ENCODE measurements around the gene GLDN. TPM values are rescaled to one million over a fixed set of nuclear protein-coding genes. Genes with fewer than 3 reads are reported as not detected.

GLDN gene
- total RNA-seq, 1 donor from 2014 or later, result 0.09 TPM

DNA sequence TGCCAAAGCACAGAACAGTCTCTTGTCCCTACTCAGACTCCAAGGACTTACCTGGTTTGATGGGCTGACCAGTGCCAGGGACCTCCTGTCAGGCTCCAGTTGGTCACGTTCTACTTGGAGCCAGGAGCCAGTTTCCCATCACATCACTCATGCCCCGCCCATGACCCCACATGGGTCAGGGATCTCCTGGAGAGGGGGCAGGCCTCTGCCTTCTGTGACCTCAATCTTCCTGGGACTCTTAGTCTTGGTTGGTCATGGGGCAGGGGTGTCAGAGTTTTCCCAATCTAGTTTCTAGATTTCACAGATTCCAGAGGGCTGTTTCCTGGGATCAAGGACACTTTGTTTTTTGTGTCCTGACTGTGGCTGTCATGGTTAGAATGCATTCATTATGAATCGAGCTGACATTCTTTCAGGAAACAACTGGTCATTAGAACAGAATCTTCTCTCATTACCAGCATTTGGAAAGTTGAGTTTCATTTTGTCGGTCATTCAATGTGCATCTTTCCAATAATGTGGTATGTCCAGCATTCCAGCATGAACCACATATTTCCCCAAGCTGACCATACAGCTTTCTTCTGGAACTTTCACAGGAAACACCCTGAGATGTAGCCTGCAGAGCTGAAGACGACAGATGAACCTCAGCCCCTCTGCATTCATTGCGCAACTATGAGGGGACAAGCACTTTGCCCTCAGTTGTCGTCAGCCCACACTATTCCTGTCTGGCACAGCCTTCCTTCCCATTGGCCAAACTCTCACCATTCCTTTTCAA is 22.9 kb upstream of the GLDN start:
- Histone ChIP-seq H3K79me2 (ENCODE audit: insufficient read depth, low read length) (no peaks in the 10 kb centered on the region), H3K4me2 (ENCODE audit: low read length) (no peak overlapping the region), H3K27me3 (ENCODE audit: insufficient read depth, low read length) (peaks cover 5% of the 10 kb centered on the region), H4K20me1 (ENCODE audit: insufficient read depth, low read length) (no peaks in the 10 kb centered on the region), H3K27ac (ENCODE audit: low read depth, low read length) (no peak overlapping the region), H3K9ac (ENCODE audit: low read length) (no peak overlapping the region), H3K4me3 (ENCODE audit: insufficient read depth, low read depth, low read length) (no peak overlapping the region), H2AFZ (ENCODE audit: low read depth, low read length) (no peak overlapping the region), H3K9me3 (ENCODE audit: insufficient read depth, low read depth, low read length) (no peaks in the 10 kb centered on the region), H3K4me1 (ENCODE audit: insufficient read depth, low read length) (no peaks in the 10 kb centered on the region), H3K36me3 (ENCODE audit: insufficient read depth, low read length) (no peaks in the 10 kb centered on the region)
- FAIRE-seq (no peak), DNase-seq (ENCODE audit: low read depth) (peak; percentile 78)
- Mint-ChIP-seq H3K9me3 (ENCODE audit: unreplicated experiment) (peaks cover 5% of the 10 kb centered on the region), H3K36me3 (ENCODE audit: low read depth, unreplicated experiment) (no peaks in the 10 kb centered on the region), H3K27ac (ENCODE audit: unreplicated experiment) (peak overlapping the region; percentile 43), H3K4me3 (ENCODE audit: unreplicated experiment) (no peak overlapping the region), H3K27me3 (ENCODE audit: low read depth, unreplicated experiment) (peaks cover 21% of the 10 kb centered on the region), H3K4me1 (ENCODE audit: low read depth, unreplicated experiment) (peaks cover 12% of the 10 kb centered on the region)
- TF ChIP-seq EZH2 (IDR thresholded peaks at IDR 0.05; ENCODE audit: insufficient read depth, low read length), result no peak
- TF ChIP-seq, protein P1, sequence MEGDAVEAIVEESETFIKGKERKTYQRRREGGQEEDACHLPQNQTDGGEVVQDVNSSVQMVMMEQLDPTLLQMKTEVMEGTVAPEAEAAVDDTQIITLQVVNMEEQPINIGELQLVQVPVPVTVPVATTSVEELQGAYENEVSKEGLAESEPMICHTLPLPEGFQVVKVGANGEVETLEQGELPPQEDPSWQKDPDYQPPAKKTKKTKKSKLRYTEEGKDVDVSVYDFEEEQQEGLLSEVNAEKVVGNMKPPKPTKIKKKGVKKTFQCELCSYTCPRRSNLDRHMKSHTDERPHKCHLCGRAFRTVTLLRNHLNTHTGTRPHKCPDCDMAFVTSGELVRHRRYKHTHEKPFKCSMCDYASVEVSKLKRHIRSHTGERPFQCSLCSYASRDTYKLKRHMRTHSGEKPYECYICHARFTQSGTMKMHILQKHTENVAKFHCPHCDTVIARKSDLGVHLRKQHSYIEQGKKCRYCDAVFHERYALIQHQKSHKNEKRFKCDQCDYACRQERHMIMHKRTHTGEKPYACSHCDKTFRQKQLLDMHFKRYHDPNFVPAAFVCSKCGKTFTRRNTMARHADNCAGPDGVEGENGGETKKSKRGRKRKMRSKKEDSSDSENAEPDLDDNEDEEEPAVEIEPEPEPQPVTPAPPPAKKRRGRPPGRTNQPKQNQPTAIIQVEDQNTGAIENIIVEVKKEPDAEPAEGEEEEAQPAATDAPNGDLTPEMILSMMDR (IDR thresholded peaks at IDR 0.05; ENCODE audit: insufficient read depth, low read depth, low read length), result no peak

DNA sequence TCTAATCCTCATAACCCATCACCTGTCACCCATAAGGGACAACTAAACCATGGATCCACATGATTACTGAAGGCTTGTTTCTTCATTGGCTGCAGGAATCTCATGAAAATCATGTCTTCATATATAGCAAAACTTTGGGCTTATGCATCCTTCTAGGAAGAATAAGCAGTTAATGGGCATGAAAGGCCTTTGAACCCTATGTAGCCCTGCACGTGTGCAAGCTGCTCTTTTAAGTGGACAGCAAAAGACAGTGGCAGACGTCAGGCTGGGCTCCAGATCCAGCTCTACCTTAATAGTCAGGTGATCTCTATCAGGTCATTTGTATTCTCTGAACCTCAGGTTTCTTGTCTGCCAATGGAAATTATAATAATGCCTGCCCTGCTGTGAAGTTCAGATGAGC is 21.9 kb upstream of the GLDN start:
- H3K4me3 ChIP-seq (ENCODE audit: insufficient read depth, low read depth, low read length), result no peak overlapping the region
- no peaks in the 10 kb centered on the region for H3K4me1 ChIP-seq (ENCODE audit: insufficient read depth, low read length)
- H3K9me3 Mint-ChIP-seq (ENCODE audit: unreplicated experiment), result peaks cover 3% of the 10 kb centered on the region
- DNase-seq (ENCODE audit: low read depth) (no peak), FAIRE-seq (no peak)
- H3K9ac ChIP-seq (ENCODE audit: low read length), result no peak overlapping the region
- no peak overlapping the region for H3K27ac ChIP-seq (ENCODE audit: low read depth, low read length)
- H3K36me3 ChIP-seq (ENCODE audit: insufficient read depth, low read length), result no peaks in the 10 kb centered on the region
- no peak overlapping the region for H2AFZ ChIP-seq (ENCODE audit: low read depth, low read length)
- H3K4me2 ChIP-seq (ENCODE audit: low read length), result no peak overlapping the region
- no peak overlapping the region for H3K4me3 Mint-ChIP-seq (ENCODE audit: unreplicated experiment)
- H3K27me3 ChIP-seq (ENCODE audit: insufficient read depth, low read length), result peaks cover 5% of the 10 kb centered on the region
- no peaks in the 10 kb centered on the region for H3K79me2 ChIP-seq (ENCODE audit: insufficient read depth, low read length)
- no peaks in the 10 kb centered on the region for H3K9me3 ChIP-seq (ENCODE audit: insufficient read depth, low read depth, low read length)
- no peaks in the 10 kb centered on the region for H4K20me1 ChIP-seq (ENCODE audit: insufficient read depth, low read length)
- H3K27me3 Mint-ChIP-seq (ENCODE audit: low read depth, unreplicated experiment), result peaks cover 22% of the 10 kb centered on the region
- H3K4me1 Mint-ChIP-seq (ENCODE audit: low read depth, unreplicated experiment), result peaks cover 12% of the 10 kb centered on the region
- H3K36me3 Mint-ChIP-seq (ENCODE audit: low read depth, unreplicated experiment), result no peaks in the 10 kb centered on the region
- TF ChIP-seq, protein P1 (IDR thresholded peaks at IDR 0.05; ENCODE audit: insufficient read depth, low read depth, low read length), result no peak
- no peak overlapping the region for H3K27ac Mint-ChIP-seq (ENCODE audit: unreplicated experiment)

DNA sequence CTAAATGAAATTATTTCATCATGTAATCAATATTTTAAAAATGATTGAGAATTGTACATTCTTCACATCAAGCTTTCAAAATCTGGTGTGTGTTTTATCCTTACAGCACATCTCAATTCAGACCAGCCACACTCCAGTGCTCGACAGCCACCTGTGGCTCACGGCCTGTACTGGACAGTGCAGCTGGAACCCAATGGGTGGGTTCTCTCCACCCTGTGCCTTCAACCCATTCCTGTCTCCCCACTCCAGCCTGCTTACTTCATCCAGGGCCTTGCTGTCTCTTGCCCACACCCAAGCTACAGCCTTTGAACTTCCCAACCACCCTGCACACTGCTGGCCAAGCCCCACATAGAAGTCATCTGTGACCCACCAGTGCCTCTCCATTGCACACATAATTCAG is 20.6 kb upstream of the GLDN start:
- no peak overlapping the region for H3K27ac Mint-ChIP-seq (ENCODE audit: unreplicated experiment)
- peaks cover 3% of the 10 kb centered on the region for H3K9me3 Mint-ChIP-seq (ENCODE audit: unreplicated experiment)

More for the DNA sequence above, 20.6 kb upstream of the GLDN start:
- no peak overlapping the region for H3K4me3 ChIP-seq (ENCODE audit: insufficient read depth, low read depth, low read length)
- no peak overlapping the region for H3K4me2 ChIP-seq (ENCODE audit: low read length)
- FAIRE-seq, result no peak
- H3K9ac ChIP-seq (ENCODE audit: low read length), result no peak overlapping the region
- no peaks in the 10 kb centered on the region for H3K36me3 Mint-ChIP-seq (ENCODE audit: low read depth, unreplicated experiment)
- no peaks in the 10 kb centered on the region for H3K36me3 ChIP-seq (ENCODE audit: insufficient read depth, low read length)
- H3K4me1 Mint-ChIP-seq (ENCODE audit: low read depth, unreplicated experiment), result peaks cover 12% of the 10 kb centered on the region
- H4K20me1 ChIP-seq (ENCODE audit: insufficient read depth, low read length), result no peaks in the 10 kb centered on the region
- H3K4me3 Mint-ChIP-seq (ENCODE audit: unreplicated experiment), result no peak overlapping the region
- no peak for TF ChIP-seq EZH2 (IDR thresholded peaks at IDR 0.05; ENCODE audit: insufficient read depth, low read length)
- TF ChIP-seq, protein P1 (IDR thresholded peaks at IDR 0.05; ENCODE audit: insufficient read depth, low read depth, low read length), result no peak
- no peak for DNase-seq (ENCODE audit: low read depth)
- H2AFZ ChIP-seq (ENCODE audit: low read depth, low read length), result no peak overlapping the region
- H3K9me3 ChIP-seq (ENCODE audit: insufficient read depth, low read depth, low read length), result no peaks in the 10 kb centered on the region
- peaks cover 17% of the 10 kb centered on the region for H3K27me3 Mint-ChIP-seq (ENCODE audit: low read depth, unreplicated experiment)
- peaks cover 5% of the 10 kb centered on the region for H3K27me3 ChIP-seq (ENCODE audit: insufficient read depth, low read length)
- H3K79me2 ChIP-seq (ENCODE audit: insufficient read depth, low read length), result no peaks in the 10 kb centered on the region
- no peaks in the 10 kb centered on the region for H3K4me1 ChIP-seq (ENCODE audit: insufficient read depth, low read length)
- H3K27ac ChIP-seq (ENCODE audit: low read depth, low read length), result no peak overlapping the region

Data from astrocyte (in vitro differentiated cells and primary cell).